Stimulated activated CD4-positive, alpha-beta T cell treated with anti-CD3 and anti-CD28 coated beads, TNF-alpha, amount 100 ng/mL, for 24 hours (primary cell): ENCODE measurements around the gene STC2.

Experiments used
- DNase-seq, 3 experiments: peaks; one replicate each; pipeline ENCODE4 v3.0.0-alpha.2; 2020; ENCODE audit warnings: low read depth in 3 of 3

STC2 gene

DNA sequence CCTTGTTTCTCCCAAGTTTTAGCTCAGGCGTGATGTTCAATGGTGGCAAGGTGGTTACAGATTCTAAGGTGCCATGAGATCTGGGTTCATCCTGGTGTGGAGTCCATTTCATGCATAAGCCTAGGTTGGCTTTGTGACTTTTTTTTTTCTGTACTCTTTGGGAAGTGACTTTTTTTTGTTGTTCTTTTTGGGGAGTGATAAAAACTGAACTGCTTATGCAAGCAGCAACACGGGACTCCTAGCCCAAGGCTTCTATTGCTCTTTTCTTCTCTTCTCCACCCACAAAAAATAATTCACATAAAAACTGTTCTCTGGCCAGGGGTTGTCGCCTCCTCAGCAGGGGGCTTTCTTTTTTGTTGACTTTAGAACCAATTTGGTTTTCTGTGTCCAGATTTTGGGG lies 15.4 kb downstream of the STC2 start:
- no peak for DNase-seq

DNA sequence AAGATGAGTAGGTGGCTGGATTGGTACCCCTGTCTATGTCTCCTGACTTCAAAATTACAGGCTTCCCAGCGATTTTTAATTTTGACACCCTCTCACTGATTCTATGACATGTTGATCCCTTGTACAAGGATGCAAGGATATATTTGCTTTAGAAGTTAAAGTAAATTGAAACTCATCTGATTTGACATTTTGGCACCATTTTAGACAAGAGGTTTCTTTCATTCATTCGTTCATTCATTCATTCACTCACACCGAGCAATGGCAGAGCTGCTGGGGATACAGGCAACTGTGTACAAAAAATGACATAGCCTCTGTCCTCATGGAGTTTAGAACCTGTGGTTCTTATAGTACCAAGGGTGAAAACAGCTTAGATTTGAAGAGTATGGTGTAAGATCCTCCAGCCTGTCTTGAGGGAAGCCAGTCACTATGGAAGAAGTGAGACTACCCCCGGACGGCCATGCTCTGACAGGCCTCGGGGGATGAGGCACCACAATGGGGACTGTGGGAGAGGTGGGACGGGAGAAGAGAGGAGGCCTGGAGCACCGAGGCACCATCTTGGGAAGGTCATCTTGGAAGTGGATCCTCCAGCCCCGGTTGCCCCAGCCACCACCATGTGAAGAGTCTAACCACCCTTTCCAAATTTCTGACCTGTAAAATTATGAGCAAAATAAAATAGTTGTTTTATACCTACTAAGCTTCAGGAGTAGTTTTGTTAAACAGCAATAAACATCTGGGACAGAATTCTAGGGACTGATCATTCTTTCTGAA lies 16.2 kb downstream of the STC2 start:
- no peak for DNase-seq

DNA sequence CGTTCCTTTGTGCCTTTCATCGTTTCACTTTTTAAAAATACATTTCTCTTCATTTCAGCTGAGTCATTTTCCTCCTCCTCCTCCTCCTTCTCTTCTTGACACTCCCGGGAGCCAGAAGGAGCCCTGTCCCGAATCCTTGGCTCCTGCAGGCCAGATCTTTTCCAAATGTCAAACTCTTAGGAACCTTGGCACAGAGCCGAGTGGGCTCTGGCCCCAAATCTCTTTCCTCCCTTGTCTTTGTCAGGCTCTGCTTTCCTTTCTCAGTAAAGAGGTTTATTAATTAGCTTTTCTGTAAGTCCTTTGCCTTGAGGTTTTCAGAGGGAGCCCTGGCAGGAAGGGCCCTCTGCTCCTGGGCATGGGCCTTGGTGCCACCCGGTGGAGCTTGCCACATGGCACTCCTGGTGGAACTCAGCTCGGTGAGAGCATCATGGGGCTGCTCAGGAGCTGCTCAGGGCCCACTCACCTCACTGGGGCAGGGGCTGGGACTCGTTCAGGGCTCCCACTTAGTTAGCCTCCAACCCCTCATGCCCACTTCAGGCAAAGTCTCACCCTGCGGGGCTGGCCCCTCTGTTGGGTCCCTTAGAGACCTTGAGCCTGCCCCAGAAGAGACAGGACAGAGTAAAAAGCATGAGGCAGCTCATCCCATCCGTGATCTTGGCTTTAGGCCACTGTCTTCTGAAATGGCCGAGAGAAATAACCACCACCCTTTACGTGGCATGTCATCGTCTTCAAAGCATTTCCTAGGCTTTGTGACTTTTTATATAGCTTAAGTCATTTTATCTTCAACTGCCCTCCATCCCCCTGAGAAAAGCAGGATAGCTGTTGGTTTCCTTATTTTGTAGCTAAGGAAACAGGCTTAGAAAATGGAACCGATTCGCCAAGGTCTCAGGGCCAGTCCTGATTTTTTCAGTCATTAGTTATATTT lies 17.1 kb downstream of the STC2 start:
- DNase-seq, result no peak

DNA sequence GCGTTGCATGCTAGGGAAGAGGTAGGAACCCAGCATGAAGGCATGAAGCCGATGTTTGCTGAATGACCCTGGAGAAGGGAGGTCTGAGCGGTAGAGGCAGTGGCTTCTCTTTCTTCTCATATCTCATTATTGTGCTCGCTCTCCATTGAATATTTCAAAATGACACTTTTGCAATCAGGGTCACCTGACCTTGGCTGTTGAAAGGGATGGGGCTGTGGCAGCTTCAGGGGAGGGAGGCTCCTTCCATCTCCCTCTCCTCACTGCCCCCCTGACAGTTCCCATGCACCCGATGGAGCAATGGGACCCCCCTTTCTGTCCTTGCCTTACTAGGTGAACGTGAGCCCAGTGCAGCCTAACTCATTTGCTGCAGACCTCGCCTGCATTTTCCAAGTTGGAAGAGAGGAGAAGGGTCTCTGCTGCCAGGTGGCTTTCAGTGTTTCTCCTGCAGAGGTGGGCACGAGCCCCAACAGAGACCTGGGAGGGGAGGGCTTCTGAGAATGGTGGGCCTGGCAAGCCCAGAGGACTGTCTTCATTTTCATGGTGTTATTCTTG lies 17.9 kb downstream of the STC2 start:
- no peak for DNase-seq

DNA sequence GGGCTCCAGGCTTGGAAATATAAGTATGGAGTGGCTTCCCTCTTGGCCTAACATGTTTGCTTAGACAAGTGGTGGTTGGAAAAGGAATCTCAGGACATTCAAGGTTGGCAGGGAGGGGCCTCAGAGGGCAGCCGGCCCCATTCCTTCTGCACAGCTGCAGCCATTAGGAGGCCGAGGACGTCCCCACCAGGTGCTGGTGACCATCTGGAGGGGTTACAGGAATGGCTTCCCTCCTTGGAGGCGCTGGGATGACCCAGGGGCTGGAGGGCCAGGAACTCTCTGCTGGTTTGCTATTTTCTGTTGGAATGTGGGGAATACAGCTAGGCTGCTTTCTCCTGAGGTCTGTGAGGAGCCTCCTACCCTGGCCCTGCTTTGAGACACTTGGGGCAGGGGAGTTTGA lies 18.5 kb downstream of the STC2 start:
- no peak for DNase-seq

DNA sequence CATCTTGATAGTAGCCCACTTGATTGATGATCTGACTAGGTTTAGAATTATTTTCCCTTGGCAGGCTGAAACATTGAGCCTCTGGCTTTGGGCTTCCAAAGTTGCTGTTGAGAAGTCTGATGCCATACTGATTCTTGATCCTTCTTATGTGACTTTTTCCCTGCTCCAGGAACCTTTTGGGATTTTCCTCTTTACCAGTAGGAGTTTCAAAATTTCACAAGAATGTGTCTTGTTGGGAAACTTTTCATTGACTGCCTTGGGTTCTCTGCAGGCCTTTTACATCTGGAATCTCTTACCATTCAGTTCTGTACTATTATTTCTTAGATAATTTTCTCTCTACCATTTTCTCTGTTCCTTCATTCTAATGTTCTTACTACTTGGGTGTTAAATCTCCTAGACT lies 20.0 kb downstream of the STC2 start:
- DNase-seq, result no peak

DNA sequence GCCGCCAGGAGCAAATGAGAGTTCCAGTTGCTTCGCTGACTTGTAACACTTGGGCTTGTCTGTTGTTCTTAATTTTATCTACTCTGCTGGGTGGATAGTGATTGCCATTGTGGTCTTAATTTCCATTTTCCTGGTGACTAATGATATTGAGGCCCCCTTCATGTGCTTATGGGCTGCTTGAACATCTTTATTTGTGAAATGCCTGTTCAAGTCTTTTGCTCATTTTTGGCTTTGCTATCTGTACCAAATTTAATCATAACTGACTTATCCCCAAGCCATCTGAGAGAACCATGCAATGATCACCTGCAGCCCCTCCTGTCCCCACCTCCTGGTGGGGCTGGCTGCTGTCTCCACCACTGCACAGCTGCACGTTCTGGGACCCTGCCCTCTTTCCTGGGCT lies 20.5 kb downstream of the STC2 start:
- DNase-seq, result no peak

DNA sequence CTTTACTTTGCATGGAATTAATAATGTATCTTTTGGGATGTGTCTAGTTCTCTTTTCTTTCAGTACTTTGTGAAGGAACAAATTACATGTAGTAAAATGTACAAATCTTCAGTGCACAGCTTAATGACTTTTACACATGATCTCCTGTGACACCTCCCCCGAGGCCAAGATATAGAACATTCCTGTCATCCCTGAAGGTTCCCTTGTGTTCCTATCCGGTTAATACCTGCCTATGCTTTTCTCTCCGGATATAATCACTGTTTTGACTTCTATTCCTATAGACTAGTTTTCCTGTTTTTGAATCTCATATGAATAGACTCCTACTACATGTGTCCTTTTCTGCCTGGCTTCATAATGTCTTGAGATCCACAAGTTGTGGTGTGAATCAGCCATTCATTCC lies 21.5 kb downstream of the STC2 start:
- no peak for DNase-seq

DNA sequence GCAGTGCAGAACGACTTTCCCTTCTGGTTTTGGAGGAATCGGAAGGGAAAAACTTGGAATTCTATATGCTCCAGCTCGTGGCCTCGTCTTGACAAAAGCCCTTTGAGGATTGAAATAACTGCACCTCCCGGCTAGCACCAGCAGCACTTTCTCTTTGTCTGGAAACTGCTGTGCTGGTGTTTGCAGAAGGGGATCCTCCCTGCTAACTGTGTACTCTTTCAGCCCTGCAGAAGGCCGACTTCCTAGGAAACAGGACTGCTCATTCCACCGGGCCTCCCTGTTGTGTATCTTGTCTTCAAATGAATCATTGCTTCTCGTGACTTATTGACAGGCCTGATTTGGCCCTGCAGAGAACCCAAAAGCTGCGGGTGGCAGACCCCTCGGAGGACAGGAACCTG lies 23.6 kb downstream of the STC2 start:
- DNase-seq, result no peak

DNA sequence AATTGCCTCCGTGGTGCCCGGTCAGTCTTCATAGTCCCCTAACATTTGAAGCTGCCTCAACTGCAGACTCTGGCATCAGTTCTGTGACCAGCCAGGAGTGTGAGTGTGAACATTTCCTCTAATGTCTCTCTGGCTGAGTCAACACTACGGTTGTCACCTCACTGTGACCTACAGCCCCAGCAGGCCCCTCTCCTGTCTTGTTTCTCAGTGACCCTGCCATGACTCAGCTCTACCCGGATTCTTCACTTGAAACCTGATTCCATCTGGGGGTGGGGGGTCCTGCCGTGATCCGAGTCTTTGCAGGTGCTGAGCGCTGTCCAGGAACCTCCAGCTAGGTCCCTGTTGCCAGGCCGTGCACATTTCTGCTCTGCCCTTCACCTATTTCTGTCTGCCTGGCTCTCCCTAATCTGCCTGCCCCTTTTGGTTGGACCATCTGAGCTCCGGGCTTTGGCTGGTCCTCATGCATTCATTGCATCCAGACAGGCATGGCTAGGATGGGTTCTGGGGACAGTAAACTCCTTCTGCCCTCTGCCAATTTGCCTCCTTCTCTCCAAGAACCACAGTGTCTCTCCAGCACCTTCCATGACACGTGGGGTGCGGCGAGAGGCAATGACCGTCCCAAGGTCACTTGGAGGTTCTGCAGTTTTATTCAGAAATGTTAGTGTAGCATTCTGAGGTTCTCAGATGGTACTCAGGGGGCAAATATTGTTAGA lies 24.2 kb downstream of the STC2 start:
- no peak for DNase-seq

DNA sequence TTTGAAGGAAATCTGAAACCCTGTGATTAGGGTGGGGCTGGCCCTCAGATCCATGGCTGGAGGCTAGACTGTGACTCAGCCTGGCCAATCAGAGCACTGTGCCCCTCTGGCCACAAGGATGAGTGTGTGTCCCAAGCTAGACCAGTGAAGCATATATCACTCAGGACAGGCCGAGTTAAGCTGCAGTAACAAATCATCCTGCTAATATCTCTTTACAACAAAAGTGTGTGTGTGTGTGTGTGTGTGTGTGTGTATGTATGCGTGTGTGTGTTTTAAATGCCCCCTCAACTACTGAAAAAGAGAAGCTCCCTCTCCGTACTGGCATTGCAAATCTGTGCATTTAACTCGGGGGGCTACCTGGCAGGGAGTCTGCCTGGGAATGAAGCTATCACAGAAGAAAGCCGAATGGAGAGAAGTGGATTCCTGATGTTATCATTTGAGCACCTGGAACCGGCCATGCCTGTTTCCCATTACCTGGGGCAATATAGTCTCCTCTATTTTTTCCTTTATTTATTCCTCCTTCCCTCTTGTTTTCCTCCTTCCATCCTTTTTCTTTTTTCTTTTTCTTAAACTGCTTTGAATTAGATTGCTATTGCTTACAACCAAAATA lies 25.6 kb downstream of the STC2 start:
- DNase-seq, result no peak

DNA sequence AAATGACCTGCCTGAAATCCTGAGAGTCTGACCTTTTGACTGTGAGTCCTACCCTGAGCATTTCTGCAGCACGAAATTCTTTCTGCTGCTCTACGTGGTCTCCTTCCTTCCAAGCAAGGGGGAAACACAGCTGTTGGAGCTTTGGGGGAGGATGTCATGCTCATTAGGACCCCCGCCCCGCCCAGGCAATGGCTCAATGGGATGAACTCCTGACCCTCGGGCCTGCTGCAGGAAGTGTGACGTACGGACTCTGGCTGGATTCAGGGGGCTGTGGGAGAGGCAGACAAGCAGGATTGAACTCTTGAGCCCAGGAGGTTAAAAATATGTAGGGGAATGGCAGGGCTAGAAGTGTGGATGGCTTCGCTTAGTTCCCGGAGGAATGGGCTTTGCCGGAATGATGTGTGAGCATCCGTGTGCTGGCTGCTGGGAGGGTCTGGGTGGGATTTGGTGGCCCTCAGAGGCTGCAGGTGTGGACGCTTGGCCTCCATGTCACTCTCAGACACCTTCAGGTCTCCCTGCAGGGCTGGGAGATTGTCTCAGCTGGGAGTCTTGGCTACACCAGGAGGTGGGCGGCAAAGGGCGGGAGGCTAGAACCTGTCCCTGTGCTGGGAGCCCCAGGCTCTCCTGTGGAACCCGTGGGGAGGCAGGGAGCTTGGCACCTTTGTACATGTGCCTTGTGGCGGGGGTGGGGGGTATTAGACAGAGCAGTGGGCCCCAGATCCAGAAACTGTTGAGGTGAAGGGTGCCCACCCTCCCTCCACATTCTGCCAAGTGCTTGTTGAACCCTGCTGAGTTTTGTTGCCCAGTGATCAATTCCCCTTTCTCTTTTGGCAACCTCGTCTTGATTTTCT lies 26.3 kb downstream of the STC2 start:
- no peak for DNase-seq

DNA sequence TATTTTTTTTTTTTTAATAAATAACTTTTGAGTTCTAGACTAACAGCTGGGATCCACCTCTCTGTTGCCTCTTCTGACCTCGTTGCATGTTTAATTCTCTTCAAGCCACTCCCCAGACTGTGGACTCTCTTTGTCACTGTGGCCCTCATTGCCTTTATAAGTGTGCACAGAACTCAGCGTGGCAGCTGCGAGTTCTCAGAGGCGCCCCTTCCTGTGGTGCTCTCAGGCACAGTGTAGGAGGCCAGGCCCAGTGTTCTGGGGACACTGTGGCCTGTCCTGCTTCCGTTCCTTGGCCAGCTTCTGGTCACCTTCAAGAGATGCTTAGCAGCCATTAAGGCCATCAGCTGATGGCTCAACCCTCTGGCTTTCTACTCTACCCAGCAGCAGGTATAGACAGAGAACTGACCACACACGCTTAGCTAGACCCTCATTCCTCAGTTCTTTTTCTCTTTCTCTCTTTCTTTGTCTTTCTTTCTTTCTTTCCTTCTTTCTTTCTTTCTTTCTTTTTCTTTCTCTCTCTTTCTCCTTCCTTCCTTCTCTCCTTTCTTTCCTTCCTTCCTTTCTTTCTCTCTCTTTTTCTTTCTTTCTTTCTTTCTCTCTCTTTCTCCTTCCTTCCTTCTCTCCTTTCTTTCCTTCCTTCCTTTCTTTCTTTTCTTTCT lies 27.7 kb downstream of the STC2 start:
- DNase-seq, result no peak

DNA sequence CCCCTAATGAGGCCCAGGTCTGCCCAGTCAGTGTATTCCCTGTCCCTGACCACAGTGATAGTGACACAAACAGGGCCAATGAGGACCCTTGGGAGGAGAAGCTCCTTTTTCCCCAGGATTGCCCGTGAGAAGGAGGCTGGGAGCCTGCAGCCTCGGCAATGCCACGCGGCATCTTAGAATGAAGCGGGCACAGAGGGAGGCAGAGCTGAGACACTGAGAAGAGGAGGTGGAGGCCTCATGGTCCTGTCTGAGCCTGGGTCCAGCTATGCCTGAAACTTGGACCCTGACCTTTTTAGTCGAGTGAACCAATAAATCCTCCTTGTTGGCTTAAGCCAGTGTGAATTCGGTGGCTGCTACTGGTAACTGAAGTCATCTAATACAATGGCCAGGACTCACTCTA lies 28.4 kb downstream of the STC2 start:
- no peak for DNase-seq

DNA sequence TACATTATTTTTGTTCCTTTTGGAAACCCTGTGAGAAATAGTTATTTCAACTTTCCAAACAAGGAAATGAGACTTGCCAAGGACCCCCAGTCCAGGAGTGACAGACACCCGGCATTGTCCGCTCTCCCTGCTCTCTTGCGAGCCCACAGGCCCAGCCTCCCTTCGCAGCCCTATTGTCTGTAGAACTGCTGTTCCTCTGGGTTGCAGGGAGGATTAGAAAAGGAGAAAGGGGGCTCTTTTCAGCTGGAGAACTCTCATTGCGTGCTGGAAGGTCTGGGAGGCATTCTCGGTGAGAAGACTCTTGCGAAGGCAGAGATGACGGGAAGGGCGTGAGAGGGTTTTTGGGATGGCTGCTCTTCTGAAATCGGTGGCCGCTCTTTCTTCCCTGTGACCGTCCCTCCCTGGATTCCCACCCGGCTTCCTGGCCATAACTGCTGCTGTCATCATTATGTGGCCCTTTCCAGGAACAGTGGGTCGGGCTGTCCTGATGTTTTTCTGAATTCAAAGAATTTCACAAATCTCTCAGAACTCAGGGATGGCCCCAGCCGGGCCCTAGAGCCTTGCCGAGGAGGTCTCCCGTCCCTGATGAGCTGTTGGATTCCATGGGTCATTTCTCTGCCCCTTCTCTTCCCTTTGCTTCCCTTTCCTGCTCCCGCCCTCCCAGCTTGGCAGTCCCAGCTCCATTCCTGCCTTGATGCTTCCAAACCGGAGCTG lies 29.8 kb downstream of the STC2 start:
- DNase-seq, result no peak

DNA sequence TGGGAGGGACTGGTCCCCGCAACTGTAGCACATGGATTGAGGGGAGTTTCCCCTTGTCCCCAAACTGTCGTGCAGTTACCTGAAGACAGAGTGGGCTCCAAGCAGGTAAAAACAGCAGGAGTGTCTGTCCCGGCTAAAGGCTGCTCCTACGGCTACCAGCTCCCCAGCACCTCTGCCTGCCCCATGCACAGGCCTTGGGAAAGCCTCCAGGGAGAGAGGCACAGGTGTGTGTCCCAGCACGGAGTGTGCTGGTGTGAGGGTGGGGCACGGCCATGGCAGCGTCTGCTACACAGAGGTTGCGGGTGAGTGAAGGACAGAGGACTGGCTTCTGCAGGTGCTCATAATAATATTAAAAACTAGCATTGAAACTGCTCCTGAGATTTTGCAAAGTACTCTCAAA lies 30.4 kb downstream of the STC2 start:
- DNase-seq, result no peak

DNA sequence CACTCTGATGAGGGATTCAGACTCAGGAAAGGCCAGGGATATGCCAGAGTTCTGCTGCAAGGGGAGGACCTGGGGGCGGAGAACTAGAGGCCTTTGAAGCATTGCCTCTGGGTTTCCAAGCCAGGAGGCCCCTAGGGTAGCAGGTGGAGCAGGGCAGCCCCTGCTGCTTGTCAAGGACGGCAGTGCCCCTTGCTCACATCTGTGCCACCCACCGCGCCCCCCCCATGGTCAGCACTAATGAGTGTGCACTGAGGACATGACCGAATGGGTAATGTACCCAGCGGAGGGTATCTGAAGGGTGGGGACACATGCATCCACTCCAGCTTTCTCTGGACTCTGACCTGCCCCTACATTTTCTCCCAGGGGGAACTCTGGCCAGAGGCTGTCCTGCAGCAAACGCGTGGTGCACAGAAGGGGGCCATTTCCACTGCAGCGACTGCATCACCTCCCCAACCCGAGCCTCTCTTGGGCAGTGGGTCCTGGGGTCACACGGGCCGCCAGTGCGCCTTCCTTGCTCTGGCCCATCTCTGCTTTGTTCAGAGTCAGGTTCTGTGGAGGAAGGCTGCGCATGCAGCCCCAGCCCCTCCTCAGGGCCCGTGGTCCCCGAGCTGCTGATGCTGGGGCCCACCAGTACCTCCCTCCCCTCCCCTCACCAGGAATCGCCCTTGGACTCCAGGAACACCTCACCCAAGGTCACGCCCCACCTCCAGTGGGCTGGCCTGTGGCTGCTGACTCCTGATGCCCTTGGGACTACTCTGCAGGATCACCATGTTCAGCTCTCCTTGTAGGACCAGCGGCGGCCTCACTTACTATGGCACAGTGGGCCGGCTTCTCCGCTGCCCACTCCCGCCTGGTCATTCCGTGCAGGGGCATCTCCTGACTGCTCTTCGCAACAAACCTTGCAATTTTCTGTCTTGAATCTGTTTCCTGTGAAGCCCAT lies 31.2 kb downstream of the STC2 start:
- DNase-seq, result no peak

DNA sequence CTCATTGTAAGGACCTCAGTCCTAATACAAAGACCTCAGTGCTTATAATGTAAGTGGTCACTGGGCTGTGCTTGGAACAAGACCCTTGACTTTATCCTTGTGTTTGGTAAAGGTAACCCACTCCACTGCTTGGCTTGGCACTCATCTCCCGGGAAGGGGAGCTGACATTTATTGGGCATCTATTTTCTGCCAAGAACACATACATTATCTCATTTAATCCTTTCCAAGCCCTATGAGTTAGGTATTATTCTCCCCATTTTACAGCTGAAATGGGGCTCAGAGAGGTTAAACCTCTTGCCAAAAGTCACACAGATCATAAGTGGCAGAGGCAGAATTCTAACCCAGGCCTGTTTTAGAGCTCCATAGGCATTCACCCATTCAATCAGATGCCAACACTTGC lies 32.4 kb downstream of the STC2 start:
- DNase-seq, result no peak
